ENCODE data around the gene TRMT2B.

Gene TRMT2B

GRCh38 chrX:101051549-101052302, at the start of gene TRMT2B:
TRMT2B (minus strand) TSS chrX:101052111; CDS start chrX:101042289, 9,822 bp downstream.
- Histone ChIP-seq H3K9me3 (ENCODE audit: control insufficient read depth in 1 of 2, low read length in 2 of 2) (no peaks in the 10 kb centered on the region), H3K36me3 (ENCODE audit: control insufficient read depth in 1 of 2, insufficient read depth in 2 of 2, low read length in 2 of 2) (no peaks in the 10 kb centered on the region), H3K27ac (ENCODE audit: low read length) (peak within 1 kb of the TSS; percentile 87), H3K4me1 (ENCODE audit: control insufficient read depth in 1 of 2, insufficient read depth in 2 of 2, low read length in 2 of 2) (no peaks in the 10 kb centered on the region), H3K27me3 (ENCODE audit: low read depth, low read length) (no peaks in the 10 kb centered on the region), H3K4me3 (ENCODE audit: low read depth in 1 of 2, low read length in 2 of 2) (peak within 1 kb of the TSS; percentile 71 to 79)

GRCh38 chrX:101097546-101098453, 45.9 kb upstream of the TRMT2B start, which contains the start of gene CENPI:
CENPI (plus strand) TSS chrX:101098204; CDS start chrX:101101071, 2,867 bp downstream.
- no peaks in the 10 kb centered on the region for H3K9me3 ChIP-seq (ENCODE audit: control insufficient read depth in 1 of 2, low read length in 2 of 2)
- no peaks in the 10 kb centered on the region for H3K27me3 ChIP-seq (ENCODE audit: low read depth, low read length)
- no peaks in the 10 kb centered on the region for H3K36me3 ChIP-seq (ENCODE audit: control insufficient read depth in 1 of 2, insufficient read depth in 2 of 2, low read length in 2 of 2)
- peak within 1 kb of the TSS; percentile 63 to 74 for H3K4me3 ChIP-seq (ENCODE audit: low read depth in 1 of 2, low read length in 2 of 2)
- peaks cover 0 to 5% of the 10 kb centered on the region in 2 donors for H3K4me1 ChIP-seq (ENCODE audit: control insufficient read depth in 1 of 2, insufficient read depth in 2 of 2, low read length in 2 of 2)
- H3K27ac ChIP-seq (ENCODE audit: low read length): peak within 1 kb of the TSS; percentile 77

GRCh38 chrX:101091817-101092216, 39.9 kb upstream of the TRMT2B start:
- H3K27ac ChIP-seq (ENCODE audit: low read length): no peak overlapping the region
- no peaks in the 10 kb centered on the region for H3K36me3 ChIP-seq (ENCODE audit: control insufficient read depth in 1 of 2, insufficient read depth in 2 of 2, low read length in 2 of 2)
- no peaks in the 10 kb centered on the region for H3K4me1 ChIP-seq (ENCODE audit: control insufficient read depth in 1 of 2, insufficient read depth in 2 of 2, low read length in 2 of 2)
- no peak overlapping the region for H3K4me3 ChIP-seq (ENCODE audit: low read depth in 1 of 2, low read length in 2 of 2)
- no peaks in the 10 kb centered on the region for H3K9me3 ChIP-seq (ENCODE audit: control insufficient read depth in 1 of 2, low read length in 2 of 2)
- H3K27me3 ChIP-seq (ENCODE audit: low read depth, low read length): no peaks in the 10 kb centered on the region

GRCh38 chrX:101081231-101081630, 29.3 kb upstream of the TRMT2B start:
- H3K36me3 ChIP-seq (ENCODE audit: control insufficient read depth in 1 of 2, insufficient read depth in 2 of 2, low read length in 2 of 2): no peaks in the 10 kb centered on the region
- H3K27me3 ChIP-seq (ENCODE audit: low read depth, low read length): no peaks in the 10 kb centered on the region
- peak overlapping the region; percentile 9 to 73 for H3K4me3 ChIP-seq (ENCODE audit: low read depth in 1 of 2, low read length in 2 of 2)
- no peaks in the 10 kb centered on the region for H3K9me3 ChIP-seq (ENCODE audit: control insufficient read depth in 1 of 2, low read length in 2 of 2)
- no peaks in the 10 kb centered on the region for H3K4me1 ChIP-seq (ENCODE audit: control insufficient read depth in 1 of 2, insufficient read depth in 2 of 2, low read length in 2 of 2)
- H3K27ac ChIP-seq (ENCODE audit: low read length): no peak overlapping the region

GRCh38 chrX:101080326-101081124, 28.6 kb upstream of the TRMT2B start:
- Histone ChIP-seq H3K4me3 (ENCODE audit: low read depth in 1 of 2, low read length in 2 of 2) (peak overlapping the region; percentile 63 to 73), H3K27ac (ENCODE audit: low read length) (no peak overlapping the region), H3K36me3 (ENCODE audit: control insufficient read depth in 1 of 2, insufficient read depth in 2 of 2, low read length in 2 of 2) (no peaks in the 10 kb centered on the region), H3K4me1 (ENCODE audit: control insufficient read depth in 1 of 2, insufficient read depth in 2 of 2, low read length in 2 of 2) (no peaks in the 10 kb centered on the region), H3K27me3 (ENCODE audit: low read depth, low read length) (no peaks in the 10 kb centered on the region), H3K9me3 (ENCODE audit: control insufficient read depth in 1 of 2, low read length in 2 of 2) (no peaks in the 10 kb centered on the region)

GRCh38 chrX:101079736-101080270, 27.9 kb upstream of the TRMT2B start:
- Histone ChIP-seq H3K27me3 (ENCODE audit: low read depth, low read length) (no peaks in the 10 kb centered on the region), H3K4me1 (ENCODE audit: control insufficient read depth in 1 of 2, insufficient read depth in 2 of 2, low read length in 2 of 2) (no peaks in the 10 kb centered on the region), H3K4me3 (ENCODE audit: low read depth in 1 of 2, low read length in 2 of 2) (peak overlapping the region; percentile 63 to 73), H3K36me3 (ENCODE audit: control insufficient read depth in 1 of 2, insufficient read depth in 2 of 2, low read length in 2 of 2) (no peaks in the 10 kb centered on the region), H3K27ac (ENCODE audit: low read length) (no peak overlapping the region), H3K9me3 (ENCODE audit: control insufficient read depth in 1 of 2, low read length in 2 of 2) (no peaks in the 10 kb centered on the region)

- Histone ChIP-seq H3K4me1 (ENCODE audit: control insufficient read depth in 1 of 2, insufficient read depth in 2 of 2, low read length in 2 of 2) (no peaks in the 10 kb centered on the region), H3K27ac (ENCODE audit: low read length) (no peak within 1 kb of the TSS), H3K9me3 (ENCODE audit: control insufficient read depth in 1 of 2, low read length in 2 of 2) (no peaks in the 10 kb centered on the region), H3K36me3 (ENCODE audit: control insufficient read depth in 1 of 2, insufficient read depth in 2 of 2, low read length in 2 of 2) (no peaks in the 10 kb centered on the region), H3K4me3 (ENCODE audit: low read depth in 1 of 2, low read length in 2 of 2) (peak within 1 kb of the TSS; percentile 63 to 73), H3K27me3 (ENCODE audit: low read depth, low read length) (no peaks in the 10 kb centered on the region)
Measured at GRCh38 chrX:101078716-101079598, 27.0 kb upstream of the TRMT2B start, which contains the start of gene TMEM35A. TMEM35A (plus strand) TSS chrX:101078879; CDS start chrX:101079003, 124 bp downstream.

GRCh38 chrX:101071582-101071981, 19.7 kb upstream of the TRMT2B start:
- no peaks in the 10 kb centered on the region for H3K36me3 ChIP-seq (ENCODE audit: control insufficient read depth in 1 of 2, insufficient read depth in 2 of 2, low read length in 2 of 2)
- no peak overlapping the region for H3K4me3 ChIP-seq (ENCODE audit: low read depth in 1 of 2, low read length in 2 of 2)
- no peaks in the 10 kb centered on the region for H3K4me1 ChIP-seq (ENCODE audit: control insufficient read depth in 1 of 2, insufficient read depth in 2 of 2, low read length in 2 of 2)
- H3K9me3 ChIP-seq (ENCODE audit: control insufficient read depth in 1 of 2, low read length in 2 of 2): no peaks in the 10 kb centered on the region
- no peaks in the 10 kb centered on the region for H3K27me3 ChIP-seq (ENCODE audit: low read depth, low read length)
- no peak overlapping the region for H3K27ac ChIP-seq (ENCODE audit: low read length)

- Histone ChIP-seq H3K4me3 (ENCODE audit: low read depth in 1 of 2, low read length in 2 of 2) (no peak overlapping the region), H3K27me3 (ENCODE audit: low read depth, low read length) (no peaks in the 10 kb centered on the region), H3K27ac (ENCODE audit: low read length) (no peak overlapping the region), H3K36me3 (ENCODE audit: control insufficient read depth in 1 of 2, insufficient read depth in 2 of 2, low read length in 2 of 2) (no peaks in the 10 kb centered on the region), H3K4me1 (ENCODE audit: control insufficient read depth in 1 of 2, insufficient read depth in 2 of 2, low read length in 2 of 2) (no peaks in the 10 kb centered on the region), H3K9me3 (ENCODE audit: control insufficient read depth in 1 of 2, low read length in 2 of 2) (no peaks in the 10 kb centered on the region)
Measured at GRCh38 chrX:101062176-101062575, 10.3 kb upstream of the TRMT2B start.

- no peak overlapping the region for H3K4me3 ChIP-seq (ENCODE audit: low read depth in 1 of 2, low read length in 2 of 2)
- H3K27ac ChIP-seq (ENCODE audit: low read length): no peak overlapping the region
- no peaks in the 10 kb centered on the region for H3K9me3 ChIP-seq (ENCODE audit: control insufficient read depth in 1 of 2, low read length in 2 of 2)
- no peaks in the 10 kb centered on the region for H3K36me3 ChIP-seq (ENCODE audit: control insufficient read depth in 1 of 2, insufficient read depth in 2 of 2, low read length in 2 of 2)
- no peaks in the 10 kb centered on the region for H3K27me3 ChIP-seq (ENCODE audit: low read depth, low read length)
- H3K4me1 ChIP-seq (ENCODE audit: control insufficient read depth in 1 of 2, insufficient read depth in 2 of 2, low read length in 2 of 2): no peaks in the 10 kb centered on the region
Measured at GRCh38 chrX:101057093-101057714, 5.3 kb upstream of the TRMT2B start.
